Esophagus squamous epithelium (tissue), 4 donors: ENCODE measurements around the gene RIPK4.

Experiments
- POLR2A ChIP-seq, 4 donors: fragments of 450-650 bp; IDR thresholded peaks; one replicate each; pipeline ENCODE4 v1.6.1; 2017; ENCODE audit warnings: antibody characterized with exemption in 4 of 4, mild to moderate bottlenecking in 4 of 4, moderate library complexity in 3 of 4
- TF ChIP-seq, protein P1 (sequence below), 6 experiments: fragments of 450-650 bp in 4 of 6; fragments of 200-600 bp in 2 of 6; sonication (generic) in 2 of 6; IDR thresholded peaks; one replicate each; pipeline ENCODE4 v1.5.1; 2016 to 2019; ENCODE audit warnings: antibody characterized with exemption in 6 of 6, mild to moderate bottlenecking in 4 of 6, moderate library complexity in 4 of 6

DNA sequence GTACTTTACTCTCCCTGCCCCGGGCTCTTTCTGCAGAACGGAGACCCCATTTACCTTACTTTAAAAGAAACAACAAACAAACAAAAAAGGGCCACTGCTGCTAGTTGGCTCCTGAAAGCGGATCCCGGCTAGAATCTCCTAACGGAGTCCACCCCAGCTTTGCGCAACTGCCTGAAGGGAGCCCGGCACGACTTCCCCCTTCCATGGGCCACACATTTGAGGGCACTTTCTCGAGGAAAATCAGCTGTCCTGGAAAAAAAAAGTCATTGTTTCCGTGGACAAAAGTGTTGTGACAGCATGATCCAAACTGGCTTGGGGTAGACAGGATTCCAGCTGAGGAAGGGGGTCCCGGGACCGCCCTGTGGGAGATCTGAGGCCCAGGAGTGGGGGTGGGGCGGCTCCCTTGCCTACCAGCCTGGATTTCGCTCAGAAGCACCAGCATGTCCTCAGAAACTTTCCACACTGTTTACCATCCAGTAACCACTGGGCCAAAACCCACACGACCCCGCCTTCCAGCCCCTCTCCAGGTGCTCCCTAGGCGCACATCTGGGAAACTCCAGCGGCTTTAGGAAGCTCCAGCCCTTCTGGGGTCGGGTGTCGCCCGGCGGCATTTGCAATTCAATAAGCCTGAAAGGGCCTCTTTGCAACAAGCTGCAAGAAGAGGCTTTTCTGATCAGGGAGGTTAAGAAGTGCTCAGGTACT lies 4.8 kb downstream of the RIPK4 start:
- TF ChIP-seq, protein P1, sequence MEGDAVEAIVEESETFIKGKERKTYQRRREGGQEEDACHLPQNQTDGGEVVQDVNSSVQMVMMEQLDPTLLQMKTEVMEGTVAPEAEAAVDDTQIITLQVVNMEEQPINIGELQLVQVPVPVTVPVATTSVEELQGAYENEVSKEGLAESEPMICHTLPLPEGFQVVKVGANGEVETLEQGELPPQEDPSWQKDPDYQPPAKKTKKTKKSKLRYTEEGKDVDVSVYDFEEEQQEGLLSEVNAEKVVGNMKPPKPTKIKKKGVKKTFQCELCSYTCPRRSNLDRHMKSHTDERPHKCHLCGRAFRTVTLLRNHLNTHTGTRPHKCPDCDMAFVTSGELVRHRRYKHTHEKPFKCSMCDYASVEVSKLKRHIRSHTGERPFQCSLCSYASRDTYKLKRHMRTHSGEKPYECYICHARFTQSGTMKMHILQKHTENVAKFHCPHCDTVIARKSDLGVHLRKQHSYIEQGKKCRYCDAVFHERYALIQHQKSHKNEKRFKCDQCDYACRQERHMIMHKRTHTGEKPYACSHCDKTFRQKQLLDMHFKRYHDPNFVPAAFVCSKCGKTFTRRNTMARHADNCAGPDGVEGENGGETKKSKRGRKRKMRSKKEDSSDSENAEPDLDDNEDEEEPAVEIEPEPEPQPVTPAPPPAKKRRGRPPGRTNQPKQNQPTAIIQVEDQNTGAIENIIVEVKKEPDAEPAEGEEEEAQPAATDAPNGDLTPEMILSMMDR (IDR thresholded peaks at IDR 0.05): no peak
- TF ChIP-seq POLR2A (IDR thresholded peaks at IDR 0.05): no peak
